ENCODE results near the gene PRR14.

The PRR14 gene

DNA sequence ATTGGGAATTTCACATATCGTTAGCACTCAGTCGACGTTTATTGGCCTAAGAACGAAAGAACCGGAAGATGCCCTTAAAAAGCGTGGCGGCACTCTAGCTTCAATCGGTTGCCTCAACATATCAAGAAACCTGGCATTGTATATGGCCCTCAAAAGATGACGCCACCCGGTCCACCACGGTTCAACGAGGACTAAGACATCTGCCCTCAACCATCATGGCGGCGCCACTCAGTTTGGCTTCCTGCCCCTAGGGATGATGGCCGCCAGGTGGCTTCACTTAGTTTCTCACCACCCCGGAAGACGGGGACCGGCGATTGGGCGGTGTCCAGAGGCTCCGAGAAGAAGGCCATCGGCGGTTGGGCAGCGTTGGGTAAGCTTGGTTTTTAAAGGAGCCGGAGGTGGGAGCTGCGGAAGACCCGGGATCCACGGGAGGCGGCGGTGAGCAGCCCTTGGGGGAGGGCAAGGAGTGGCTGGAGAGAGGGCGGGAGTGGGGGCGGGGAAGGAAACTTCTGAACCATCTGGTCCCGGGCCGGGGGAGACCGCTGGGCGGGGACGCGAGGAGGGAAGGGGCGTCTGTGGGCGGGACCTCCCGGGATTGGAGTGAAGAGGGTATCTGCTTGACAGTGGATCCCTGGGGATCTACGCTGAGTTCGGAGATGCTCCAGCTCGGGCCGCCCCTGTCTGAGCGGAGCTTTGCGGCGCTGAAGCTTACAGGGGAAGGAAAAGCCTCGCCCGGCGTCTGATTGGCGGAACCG, at the start of gene PRR14:
Gene PRR14, plus strand, starts transcription at position 592 of the 755 bp plus-strand sequence. CDS start 686 bp downstream, outside the sequence.
- peak; percentile 98 for DNase-seq (ENCODE audit: low read depth)

GRCh38 chr16:30601966-30602365, 48.8 kb upstream of the PRR14 start:
- no peak for DNase-seq (ENCODE audit: low read depth)

DNA sequence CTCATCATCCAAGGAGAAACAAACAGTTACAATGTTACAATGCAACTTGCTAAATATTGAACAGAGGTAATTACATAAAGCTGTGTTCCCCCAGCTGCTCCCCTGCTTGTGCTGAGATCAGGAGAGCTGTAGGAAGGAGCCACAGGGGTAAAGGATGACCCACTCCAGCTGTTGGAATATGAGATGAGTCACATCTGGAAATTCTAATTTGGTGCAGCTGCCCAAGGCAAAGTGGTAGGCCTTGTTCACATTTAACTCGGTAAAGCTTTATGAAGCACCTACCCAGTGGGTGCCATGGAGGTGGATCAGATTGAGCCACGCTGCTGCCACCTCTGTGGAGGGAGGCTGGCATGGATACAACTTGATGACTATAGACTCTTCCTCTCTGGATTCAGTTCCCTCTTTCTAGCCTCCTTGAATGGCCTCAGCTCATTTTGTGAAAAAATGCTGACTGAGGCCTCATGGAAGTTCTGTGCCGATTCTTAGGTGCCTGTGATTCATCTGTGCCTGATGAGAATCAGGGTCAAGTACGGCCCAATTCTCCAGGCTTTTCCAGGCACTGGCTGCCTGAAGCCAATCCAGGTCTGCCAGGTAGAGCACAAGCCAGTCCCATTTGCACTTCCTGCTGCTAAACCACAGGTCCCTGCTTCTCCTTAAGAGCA, 48.0 kb upstream of the PRR14 start:
- DNase-seq (ENCODE audit: low read depth): no peak

- no peak for DNase-seq (ENCODE audit: low read depth)
Measured at GRCh38 chr16:30603945-30604315, 46.8 kb upstream of the PRR14 start.

GRCh38 chr16:30604316-30604947, 46.3 kb upstream of the PRR14 start:
- no peak for DNase-seq (ENCODE audit: low read depth)

- no peak for DNase-seq (ENCODE audit: low read depth)
Measured at GRCh38 chr16:30605158-30605557, 45.6 kb upstream of the PRR14 start.

DNA sequence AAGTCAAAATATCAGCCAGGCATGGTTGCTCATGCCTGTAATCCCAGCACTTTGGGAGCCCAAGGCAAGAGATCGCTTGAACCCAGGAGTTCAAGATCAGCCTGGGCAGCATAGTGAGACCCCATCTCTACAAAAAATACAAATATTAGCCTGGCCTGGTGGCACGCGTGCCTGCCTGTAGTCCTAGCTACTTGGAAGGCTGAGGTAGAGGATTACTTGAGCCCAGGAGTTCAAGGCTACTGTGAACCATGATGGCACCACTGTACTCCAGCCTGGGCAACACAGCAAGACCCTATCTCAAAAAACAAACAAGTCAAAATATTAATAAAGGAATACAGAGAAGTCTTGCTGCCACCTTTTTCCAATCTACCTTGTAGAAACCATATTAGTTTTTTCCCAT, 44.8 kb upstream of the PRR14 start:
- no peak for DNase-seq (ENCODE audit: low read depth)

- no peak for DNase-seq (ENCODE audit: low read depth)
Measured at GRCh38 chr16:30609002-30609925, 41.5 kb upstream of the PRR14 start.

DNA sequence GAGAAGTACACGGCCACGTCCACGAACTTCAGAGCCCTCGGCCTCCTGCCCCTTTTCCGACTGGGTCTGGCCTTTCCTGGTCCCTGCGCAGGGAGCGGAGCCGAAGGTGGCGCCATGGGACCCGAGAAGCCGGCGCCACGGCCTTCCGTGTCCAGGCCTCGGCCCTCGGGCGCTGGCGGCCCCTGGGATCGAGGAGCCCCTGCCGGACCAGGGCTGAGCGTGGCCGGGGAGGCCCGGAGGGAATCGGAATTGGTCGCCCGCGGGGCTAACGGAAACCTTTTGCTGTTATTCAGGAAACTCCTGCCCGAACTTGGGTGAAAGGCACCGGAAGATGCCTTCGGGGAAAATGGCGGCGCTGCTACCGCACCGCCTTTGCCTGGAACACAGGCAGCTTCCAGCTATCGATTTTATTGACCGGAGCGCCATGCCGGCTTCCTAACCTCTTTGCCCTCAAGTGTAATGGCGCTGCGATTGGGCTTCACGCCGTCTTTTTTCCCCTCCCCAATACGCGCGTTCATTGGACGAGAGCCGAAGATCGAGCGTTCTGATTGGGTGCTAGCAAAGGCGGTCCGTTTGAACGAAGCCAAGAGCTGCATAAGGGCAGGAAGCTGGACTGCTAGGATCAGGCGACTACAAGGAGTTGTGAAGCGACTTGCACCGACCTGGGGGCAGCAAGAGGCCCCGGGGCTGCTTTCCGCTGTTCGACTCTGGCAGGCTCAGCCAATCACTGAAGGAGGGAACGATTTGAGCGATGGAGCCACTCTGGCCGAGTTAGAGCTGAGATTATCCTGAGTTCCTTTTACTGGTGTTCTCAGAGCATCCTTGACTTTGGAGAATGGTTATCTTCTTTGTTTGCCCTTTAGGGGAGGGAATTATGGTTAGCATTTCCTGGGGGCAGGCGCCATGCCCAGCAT, 40.6 kb upstream of the PRR14 start, which contains the start of gene ZNF689:
Gene ZNF689, minus strand, starts transcription at position 464 of the 914 bp plus-strand sequence. Its CDS starts 348 bp downstream, at position 116.
- DNase-seq (ENCODE audit: low read depth): peak; percentile 88

GRCh38 chr16:30615358-30616091, 35.2 kb upstream of the PRR14 start:
- DNase-seq (ENCODE audit: low read depth): peak; percentile 29

- no peak for DNase-seq (ENCODE audit: low read depth)
Measured at GRCh38 chr16:30619202-30619601, 31.6 kb upstream of the PRR14 start.

DNA sequence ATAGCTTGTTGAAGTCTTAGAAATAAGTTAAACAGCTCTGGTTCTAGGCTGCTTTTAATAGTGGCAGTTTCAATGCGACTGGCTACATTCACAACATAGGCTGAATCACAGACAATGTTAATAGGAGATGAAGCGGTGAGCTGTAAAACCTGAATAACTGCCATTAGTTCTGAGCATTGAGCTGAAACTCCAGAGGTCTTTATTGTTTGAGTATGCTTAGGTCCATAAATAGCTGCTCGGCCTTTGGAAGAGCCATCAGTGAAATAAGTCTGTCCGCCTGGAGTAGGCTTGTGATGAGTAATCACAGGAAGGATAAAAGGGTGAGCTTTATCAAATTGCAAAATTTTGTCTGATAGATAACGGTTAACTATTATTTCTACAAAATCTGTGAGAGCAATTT, 31.1 kb upstream of the PRR14 start:
- DNase-seq (ENCODE audit: low read depth): no peak

- DNase-seq (ENCODE audit: low read depth): no peak
Measured at GRCh38 chr16:30620169-30620568, 30.6 kb upstream of the PRR14 start.

DNA sequence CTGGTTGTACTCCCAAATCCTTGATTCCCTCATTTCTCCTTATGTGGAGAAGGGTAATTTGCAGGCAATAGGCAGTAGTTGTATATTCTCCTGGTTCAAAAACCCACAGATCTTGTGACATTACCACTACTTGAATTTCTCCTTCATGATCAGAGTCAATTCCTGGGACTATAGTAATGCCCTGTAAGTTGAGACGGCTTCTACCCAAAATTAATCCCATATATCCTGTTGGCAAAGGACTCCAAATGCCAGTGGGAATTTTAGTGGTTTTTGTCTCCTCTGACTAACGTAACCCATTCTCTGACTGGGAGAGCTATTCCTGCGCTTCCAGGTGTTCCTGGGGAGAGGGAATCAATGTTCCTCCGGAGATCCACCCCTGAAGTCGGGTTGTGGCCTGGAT, 29.0 kb upstream of the PRR14 start:
- no peak for DNase-seq (ENCODE audit: low read depth)

GRCh38 chr16:30622455-30623032, 28.2 kb upstream of the PRR14 start:
- DNase-seq (ENCODE audit: low read depth): no peak

DNA sequence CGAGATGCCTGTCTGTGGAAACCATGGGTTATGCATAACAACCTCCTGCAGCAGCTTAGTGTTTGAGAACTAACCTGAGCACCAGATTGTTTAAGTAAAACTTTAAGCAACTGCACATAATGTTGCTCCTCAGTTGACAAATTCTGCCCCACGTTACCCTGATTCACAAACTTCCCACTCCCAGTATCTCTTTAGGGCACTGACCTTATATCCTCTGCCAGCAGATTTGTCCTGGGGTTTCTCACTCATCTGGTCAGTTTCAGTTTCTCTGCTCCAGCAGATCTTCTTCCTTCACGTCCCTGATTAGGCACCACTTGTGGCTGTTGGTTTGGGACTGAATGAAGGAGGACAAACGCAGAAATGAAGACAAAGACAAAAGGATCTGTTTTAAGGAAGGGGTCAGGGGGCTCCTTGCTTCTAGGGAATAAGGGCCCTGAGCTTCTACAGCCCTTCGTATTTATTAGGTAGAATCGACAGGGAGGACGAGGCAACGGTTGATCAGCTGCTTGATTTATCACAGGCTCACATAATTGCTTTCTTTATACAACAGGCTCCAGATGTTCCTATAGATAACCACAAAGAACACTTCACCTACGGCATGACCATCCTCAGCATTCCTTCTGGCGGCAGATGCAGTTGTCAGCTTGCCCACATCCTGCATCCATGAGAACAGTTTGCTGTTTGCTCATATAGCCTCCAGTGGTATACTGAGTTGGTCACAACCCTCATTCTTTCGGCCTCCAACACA, 27.1 kb upstream of the PRR14 start:
- no peak for DNase-seq (ENCODE audit: low read depth)

DNA sequence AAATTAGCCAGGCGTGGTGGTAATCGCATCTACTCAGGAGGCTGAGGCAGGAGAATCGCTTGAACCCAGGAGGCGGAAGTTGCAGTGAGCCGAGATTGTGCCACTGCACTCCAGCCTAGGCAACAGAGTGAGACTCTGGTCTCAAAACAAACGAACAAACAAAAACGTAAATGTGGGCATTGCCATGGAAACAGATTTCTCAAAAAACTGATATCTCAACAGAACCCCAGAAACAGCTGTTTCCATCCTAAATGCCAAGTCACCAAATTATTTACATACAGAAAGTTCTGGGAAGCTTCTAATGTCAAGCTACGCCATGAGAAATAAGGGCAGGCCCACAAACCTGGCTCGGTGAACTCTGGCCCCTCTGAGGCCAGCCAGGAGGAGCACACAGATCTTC, 24.5 kb upstream of the PRR14 start:
- DNase-seq (ENCODE audit: low read depth): no peak

- peak; percentile 78 for DNase-seq (ENCODE audit: low read depth)
Measured at GRCh38 chr16:30628628-30629540, 21.9 kb upstream of the PRR14 start.
